GM19193 (cell line): ENCODE measurements around the gene SYNDIG1L.

Source experiments
- POLR2A ChIP-seq: IDR thresholded peaks from 4 replicates; pipeline ENCODE4 v1.6.1; 2011; ENCODE audit not compliant: insufficient read depth, insufficient read length; ENCODE audit errors: extremely low read depth

Gene SYNDIG1L

DNA sequence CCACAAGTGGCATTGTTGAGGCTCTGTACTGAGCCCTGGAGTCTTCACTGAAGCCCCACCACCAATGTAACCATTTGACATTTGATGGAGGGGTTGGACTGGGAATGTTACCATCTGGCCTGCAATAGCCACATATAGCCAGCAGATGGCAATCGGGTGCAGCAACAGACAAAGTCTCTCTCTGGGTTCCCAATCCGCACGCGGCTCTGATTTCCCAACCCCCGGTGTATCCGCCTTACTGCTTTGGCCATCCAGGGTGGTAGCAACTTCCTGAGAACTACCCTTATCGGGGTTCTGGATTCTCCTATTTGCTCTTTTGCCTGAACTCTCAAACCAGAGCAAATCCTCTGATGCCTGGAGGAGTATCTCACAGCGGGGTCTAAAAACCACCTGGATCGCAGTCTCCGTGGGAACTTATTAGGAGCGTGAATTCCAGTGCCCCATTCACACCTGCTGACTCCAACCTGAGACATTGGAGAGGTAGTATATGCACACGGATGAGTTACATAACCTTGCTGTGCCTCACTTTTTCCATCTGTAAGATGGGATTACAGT lies 63.6 kb downstream of the SYNDIG1L start:
- TF ChIP-seq POLR2A: no peak

- no peak for TF ChIP-seq POLR2A
Observed at GRCh38 chr14:74360163-74360562, 65.8 kb downstream of the SYNDIG1L start.

- no peak for TF ChIP-seq POLR2A
Observed at GRCh38 chr14:74358176-74358829, 67.7 kb downstream of the SYNDIG1L start.

DNA sequence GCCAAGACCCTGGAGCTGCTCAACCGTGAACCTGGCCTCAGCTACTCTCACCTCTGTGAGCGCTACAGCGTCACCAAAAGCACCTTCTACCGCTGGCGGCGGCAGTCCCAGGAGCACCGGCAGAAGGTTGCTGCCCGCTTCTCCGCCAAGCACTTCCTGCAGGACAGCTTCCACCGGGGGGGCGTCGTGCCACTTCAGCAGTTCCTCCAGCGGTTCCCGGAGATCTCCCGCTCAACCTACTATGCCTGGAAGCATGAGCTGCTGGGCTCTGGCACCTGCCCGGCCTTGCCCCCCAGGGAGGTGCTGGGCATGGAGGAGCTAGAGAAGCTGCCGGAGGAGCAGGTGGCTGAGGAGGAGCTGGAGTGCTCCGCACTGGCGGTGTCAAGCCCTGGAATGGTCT lies 68.4 kb downstream of the SYNDIG1L start:
- no peak for TF ChIP-seq POLR2A

- no peak for TF ChIP-seq POLR2A
Observed at GRCh38 chr14:74356892-74357575, 69.0 kb downstream of the SYNDIG1L start.
